T1000 (cell line): ENCODE measurements around the gene IL9.

Experiments used
- DNase-seq: peaks from one replicate; lab custom pipeline; 2025; ENCODE audit warnings: mixed read lengths; lab: John Stamatoyannopoulos, UW

The IL9 gene

GRCh38 chr5:135891791-135892190, 3.9 kb downstream of the IL9 start:
- DNase-seq = no peak

- no peak for DNase-seq
Observed at GRCh38 chr5:135891268-135891667, 4.4 kb downstream of the IL9 start.

- no peak for DNase-seq
Observed at GRCh38 chr5:135890867-135891266, 4.8 kb downstream of the IL9 start.

GRCh38 chr5:135890296-135890695, 5.3 kb downstream of the IL9 start:
- DNase-seq = no peak

GRCh38 chr5:135887881-135888614, 7.6 kb downstream of the IL9 start:
- no peak for DNase-seq

- peak; percentile 12 for DNase-seq
Observed at GRCh38 chr5:135887447-135887864, 8.2 kb downstream of the IL9 start.

- DNase-seq = no peak
Observed at GRCh38 chr5:135886136-135886535, 9.5 kb downstream of the IL9 start.

- DNase-seq = no peak
Observed at GRCh38 chr5:135885031-135885430, 10.6 kb downstream of the IL9 start.

GRCh38 chr5:135883441-135883840, 12.2 kb downstream of the IL9 start:
- DNase-seq = no peak

- no peak for DNase-seq
Observed at GRCh38 chr5:135883026-135883425, 12.6 kb downstream of the IL9 start.

- no peak for DNase-seq
Observed at GRCh38 chr5:135881819-135882218, 13.8 kb downstream of the IL9 start.

- no peak for DNase-seq
Observed at GRCh38 chr5:135881244-135881643, 14.4 kb downstream of the IL9 start.

GRCh38 chr5:135880801-135881200, 14.8 kb downstream of the IL9 start:
- DNase-seq = no peak

- no peak for DNase-seq
Observed at GRCh38 chr5:135880278-135880677, 15.4 kb downstream of the IL9 start.

GRCh38 chr5:135879591-135879990, 16.1 kb downstream of the IL9 start:
- no peak for DNase-seq

GRCh38 chr5:135878156-135878620, 17.5 kb downstream of the IL9 start:
- no peak for DNase-seq

GRCh38 chr5:135877570-135878155, 18.0 kb downstream of the IL9 start:
- no peak for DNase-seq

- no peak for DNase-seq
Observed at GRCh38 chr5:135876146-135876545, 19.5 kb downstream of the IL9 start.

GRCh38 chr5:135875567-135875966, 20.1 kb downstream of the IL9 start:
- DNase-seq = no peak

- DNase-seq = no peak
Observed at GRCh38 chr5:135874461-135874860, 21.2 kb downstream of the IL9 start.

GRCh38 chr5:135873831-135874230, 21.8 kb downstream of the IL9 start:
- no peak for DNase-seq

GRCh38 chr5:135871268-135871915, 24.2 kb downstream of the IL9 start:
- DNase-seq = no peak

- DNase-seq = no peak
Observed at GRCh38 chr5:135869935-135870334, 25.7 kb downstream of the IL9 start.
